ENCODE measurements around the gene PSMD11. TPM values are rescaled to one million over a fixed set of nuclear protein-coding genes. Genes with fewer than 3 reads are reported as not detected.

Gene PSMD11
- total and polyA plus RNA-seq, 2 of the 13 experiments (the other 11 are each of a cell fraction or from before 2014, with no cell fraction given) = 69.8 to 152 TPM

DNA sequence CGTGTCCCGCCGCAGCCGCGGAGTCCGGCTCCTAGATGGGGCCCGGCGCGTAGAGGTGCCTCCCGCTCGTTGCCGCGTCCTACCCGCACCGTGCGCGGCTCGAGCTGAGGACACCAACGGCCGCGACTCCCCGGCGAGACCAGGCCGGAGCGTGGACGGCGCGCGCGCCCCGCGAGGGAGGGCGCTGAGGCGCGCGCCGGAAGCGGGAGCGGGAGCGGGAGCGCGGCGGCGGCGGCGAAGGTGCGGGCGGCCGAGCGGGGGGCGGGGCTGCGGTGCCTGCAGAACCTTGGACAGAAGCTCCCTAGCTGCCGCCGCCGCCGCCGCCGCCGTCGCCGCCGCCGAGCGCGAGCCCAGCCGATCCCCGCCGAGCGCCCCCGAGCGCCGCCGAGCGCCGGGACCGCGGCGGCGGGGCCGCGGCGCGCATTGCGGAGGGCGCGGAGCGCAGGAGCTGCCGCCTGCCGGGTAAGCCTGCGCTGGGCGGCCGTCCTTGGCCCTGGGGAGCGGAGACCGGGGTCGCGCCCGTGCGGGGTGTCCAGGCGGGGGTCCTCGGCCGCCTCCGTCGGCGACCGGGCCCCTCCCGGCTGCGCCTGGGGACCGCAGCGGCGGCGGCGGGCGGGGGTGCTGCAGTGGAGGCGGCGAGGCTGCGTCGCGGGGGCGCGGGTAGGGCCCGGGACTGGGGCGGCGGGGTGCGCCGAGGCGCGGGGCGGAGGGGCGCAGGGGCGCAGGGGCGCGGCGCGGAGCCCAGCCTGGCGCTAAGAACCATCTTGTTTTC, 42.6 kb downstream of the PSMD11 start, which contains the start of gene CDK5R1 (continued):
- TF ChIP-seq, protein P1, sequence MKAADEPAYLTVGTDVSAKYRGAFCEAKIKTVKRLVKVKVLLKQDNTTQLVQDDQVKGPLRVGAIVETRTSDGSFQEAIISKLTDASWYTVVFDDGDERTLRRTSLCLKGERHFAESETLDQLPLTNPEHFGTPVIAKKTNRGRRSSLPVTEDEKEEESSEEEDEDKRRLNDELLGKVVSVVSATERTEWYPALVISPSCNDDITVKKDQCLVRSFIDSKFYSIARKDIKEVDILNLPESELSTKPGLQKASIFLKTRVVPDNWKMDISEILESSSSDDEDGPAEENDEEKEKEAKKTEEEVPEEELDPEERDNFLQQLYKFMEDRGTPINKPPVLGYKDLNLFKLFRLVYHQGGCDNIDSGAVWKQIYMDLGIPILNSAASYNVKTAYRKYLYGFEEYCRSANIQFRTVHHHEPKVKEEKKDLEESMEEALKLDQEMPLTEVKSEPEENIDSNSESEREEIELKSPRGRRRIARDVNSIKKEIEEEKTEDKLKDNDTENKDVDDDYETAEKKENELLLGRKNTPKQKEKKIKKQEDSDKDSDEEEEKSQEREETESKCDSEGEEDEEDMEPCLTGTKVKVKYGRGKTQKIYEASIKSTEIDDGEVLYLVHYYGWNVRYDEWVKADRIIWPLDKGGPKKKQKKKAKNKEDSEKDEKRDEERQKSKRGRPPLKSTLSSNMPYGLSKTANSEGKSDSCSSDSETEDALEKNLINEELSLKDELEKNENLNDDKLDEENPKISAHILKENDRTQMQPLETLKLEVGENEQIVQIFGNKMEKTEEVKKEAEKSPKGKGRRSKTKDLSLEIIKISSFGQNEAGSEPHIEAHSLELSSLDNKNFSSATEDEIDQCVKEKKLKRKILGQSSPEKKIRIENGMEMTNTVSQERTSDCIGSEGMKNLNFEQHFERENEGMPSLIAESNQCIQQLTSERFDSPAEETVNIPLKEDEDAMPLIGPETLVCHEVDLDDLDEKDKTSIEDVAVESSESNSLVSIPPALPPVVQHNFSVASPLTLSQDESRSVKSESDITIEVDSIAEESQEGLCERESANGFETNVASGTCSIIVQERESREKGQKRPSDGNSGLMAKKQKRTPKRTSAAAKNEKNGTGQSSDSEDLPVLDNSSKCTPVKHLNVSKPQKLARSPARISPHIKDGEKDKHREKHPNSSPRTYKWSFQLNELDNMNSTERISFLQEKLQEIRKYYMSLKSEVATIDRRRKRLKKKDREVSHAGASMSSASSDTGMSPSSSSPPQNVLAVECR (CRISPR knock-in tag; IDR thresholded peaks at IDR 0.05; ENCODE audit: borderline replicate concordance) = 0 out of 2 replicates have a peak, but pooled peaks have one; percentile 32
- TF ChIP-seq POLR2G (IDR thresholded peaks at IDR 0.05; ENCODE audit: low read depth, low read length) (peak; percentile 59; the same call in 1 of the 2 replicates), ZNF234 (CRISPR knock-in tag; conservative IDR thresholded peaks at IDR 0.05) (no peak), ZNF891 (CRISPR knock-in tag; IDR thresholded peaks at IDR 0.05) (no peak), ZSCAN21 (CRISPR knock-in tag; IDR thresholded peaks at IDR 0.05; ENCODE audit: borderline replicate concordance) (0 out of 2 replicates have a peak, but pooled peaks have one; percentile 46), ZNF777 (CRISPR knock-in tag; IDR thresholded peaks at IDR 0.05) (peak; percentile 84), MAZ (IDR thresholded peaks at IDR 0.05; ENCODE audit: borderline replicate concordance, low read depth, low read length) (no peak), MAZ (CRISPR knock-in tag; IDR thresholded peaks at IDR 0.05; ENCODE audit: low read depth) (0 out of 2 replicates have a peak, but pooled peaks have one; percentile 46), HNF1A (IDR thresholded peaks at IDR 0.05; ENCODE audit: low read depth) (no peak), HNF1A (CRISPR knock-in tag; IDR thresholded peaks at IDR 0.05; ENCODE audit: borderline replicate concordance) (no peak), MIXL1 (CRISPR knock-in tag; IDR thresholded peaks at IDR 0.05) (no peak), REPIN1 (CRISPR knock-in tag; IDR thresholded peaks at IDR 0.05; ENCODE audit: borderline replicate concordance, low read depth) (0 out of 2 replicates have a peak, but pooled peaks have one; percentile 21), ZNF749 (CRISPR knock-in tag; IDR thresholded peaks at IDR 0.05; ENCODE audit: borderline replicate concordance) (no peak), ZSCAN25 (CRISPR knock-in tag; IDR thresholded peaks at IDR 0.05) (peak; percentile 5; the same call in 1 of the 2 replicates), NRL (CRISPR knock-in tag; IDR thresholded peaks at IDR 0.05; ENCODE audit: borderline replicate concordance) (no peak), NAIF1 (CRISPR knock-in tag; IDR thresholded peaks at IDR 0.05; ENCODE audit: borderline replicate concordance) (no peak)
- TF ChIP-seq, protein P2, sequence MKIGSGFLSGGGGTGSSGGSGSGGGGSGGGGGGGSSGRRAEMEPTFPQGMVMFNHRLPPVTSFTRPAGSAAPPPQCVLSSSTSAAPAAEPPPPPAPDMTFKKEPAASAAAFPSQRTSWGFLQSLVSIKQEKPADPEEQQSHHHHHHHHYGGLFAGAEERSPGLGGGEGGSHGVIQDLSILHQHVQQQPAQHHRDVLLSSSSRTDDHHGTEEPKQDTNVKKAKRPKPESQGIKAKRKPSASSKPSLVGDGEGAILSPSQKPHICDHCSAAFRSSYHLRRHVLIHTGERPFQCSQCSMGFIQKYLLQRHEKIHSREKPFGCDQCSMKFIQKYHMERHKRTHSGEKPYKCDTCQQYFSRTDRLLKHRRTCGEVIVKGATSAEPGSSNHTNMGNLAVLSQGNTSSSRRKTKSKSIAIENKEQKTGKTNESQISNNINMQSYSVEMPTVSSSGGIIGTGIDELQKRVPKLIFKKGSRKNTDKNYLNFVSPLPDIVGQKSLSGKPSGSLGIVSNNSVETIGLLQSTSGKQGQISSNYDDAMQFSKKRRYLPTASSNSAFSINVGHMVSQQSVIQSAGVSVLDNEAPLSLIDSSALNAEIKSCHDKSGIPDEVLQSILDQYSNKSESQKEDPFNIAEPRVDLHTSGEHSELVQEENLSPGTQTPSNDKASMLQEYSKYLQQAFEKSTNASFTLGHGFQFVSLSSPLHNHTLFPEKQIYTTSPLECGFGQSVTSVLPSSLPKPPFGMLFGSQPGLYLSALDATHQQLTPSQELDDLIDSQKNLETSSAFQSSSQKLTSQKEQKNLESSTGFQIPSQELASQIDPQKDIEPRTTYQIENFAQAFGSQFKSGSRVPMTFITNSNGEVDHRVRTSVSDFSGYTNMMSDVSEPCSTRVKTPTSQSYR (CRISPR knock-in tag; IDR thresholded peaks at IDR 0.05; ENCODE audit: borderline replicate concordance) = peak; percentile 5; the same call in 1 of the 2 replicates
